GM19238 (cell line): ENCODE results near the gene TSPAN14.
"Not testable (repeated sequence)": the region's sequence is repeated elsewhere in the genome, so short reads cannot be mapped to it uniquely, and the experiment has no call there.

Source experiments
- DNase-seq: peaks from one replicate; pipeline ENCODE4 v3.0.0; 2011; ENCODE audit warnings: low spot score; ENCODE audit not compliant: insufficient read length

TSPAN14 gene, protein sequence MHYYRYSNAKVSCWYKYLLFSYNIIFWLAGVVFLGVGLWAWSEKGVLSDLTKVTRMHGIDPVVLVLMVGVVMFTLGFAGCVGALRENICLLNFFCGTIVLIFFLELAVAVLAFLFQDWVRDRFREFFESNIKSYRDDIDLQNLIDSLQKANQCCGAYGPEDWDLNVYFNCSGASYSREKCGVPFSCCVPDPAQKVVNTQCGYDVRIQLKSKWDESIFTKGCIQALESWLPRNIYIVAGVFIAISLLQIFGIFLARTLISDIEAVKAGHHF

DNA sequence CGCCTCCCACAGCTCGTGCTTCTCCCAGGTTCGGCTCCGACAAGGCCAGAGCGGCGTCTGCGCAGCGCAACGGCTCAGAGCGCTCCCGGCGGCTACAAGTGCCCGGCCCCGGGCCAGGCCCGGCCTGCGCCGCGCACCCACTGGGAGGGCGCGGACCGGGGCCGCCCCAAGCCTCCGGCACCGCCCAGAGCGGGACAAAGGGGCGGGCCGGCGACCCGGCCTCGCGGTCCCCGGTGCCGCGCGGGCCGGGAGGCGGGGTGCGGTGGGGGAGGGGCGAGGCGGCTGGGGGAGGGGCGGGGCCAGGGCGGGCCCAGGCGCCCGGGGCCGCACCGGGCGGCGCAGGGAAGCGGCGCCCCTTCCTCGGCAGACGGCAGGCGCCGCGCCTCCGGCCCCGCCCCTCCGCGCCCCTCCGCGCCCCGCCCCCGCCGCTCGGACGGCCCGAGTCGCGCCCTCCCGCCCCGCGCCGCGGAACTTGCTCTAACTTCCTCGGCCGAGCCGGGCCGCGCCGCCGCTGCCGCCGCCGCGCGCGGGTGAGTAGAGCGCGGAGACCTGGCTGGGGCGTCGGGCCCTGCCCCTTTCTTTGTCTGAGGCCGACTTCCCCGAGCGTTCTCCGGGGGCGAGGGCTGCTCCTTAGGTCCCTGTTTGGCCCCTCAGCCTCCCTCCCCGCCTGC, at the start of gene TSPAN14:
TSS of gene TSPAN14 (plus strand) at position 469 of the 671 bp plus-strand sequence. CDS start 34,924 bp downstream, outside the sequence.
- peak; percentile 88 for DNase-seq

DNA sequence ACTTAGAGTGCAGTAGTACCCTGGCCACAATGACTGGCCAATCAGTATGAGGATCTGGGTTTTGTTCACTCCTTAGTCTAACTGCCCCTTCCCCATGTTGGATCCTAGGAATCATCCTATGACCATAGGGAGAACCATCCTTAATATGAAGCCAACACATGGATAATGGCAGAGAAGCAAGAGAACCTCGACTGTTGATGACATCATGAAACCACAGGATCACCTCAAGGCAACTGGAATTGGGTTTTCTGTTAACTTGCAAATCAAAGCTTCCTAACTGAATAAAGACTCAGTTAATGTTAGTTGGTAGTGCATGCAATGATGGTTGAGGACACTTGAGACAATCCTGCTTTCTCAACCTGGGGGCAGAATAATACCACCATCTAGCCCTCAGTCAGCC, 49.1 kb upstream of the TSPAN14 start:
- no peak for DNase-seq

DNA sequence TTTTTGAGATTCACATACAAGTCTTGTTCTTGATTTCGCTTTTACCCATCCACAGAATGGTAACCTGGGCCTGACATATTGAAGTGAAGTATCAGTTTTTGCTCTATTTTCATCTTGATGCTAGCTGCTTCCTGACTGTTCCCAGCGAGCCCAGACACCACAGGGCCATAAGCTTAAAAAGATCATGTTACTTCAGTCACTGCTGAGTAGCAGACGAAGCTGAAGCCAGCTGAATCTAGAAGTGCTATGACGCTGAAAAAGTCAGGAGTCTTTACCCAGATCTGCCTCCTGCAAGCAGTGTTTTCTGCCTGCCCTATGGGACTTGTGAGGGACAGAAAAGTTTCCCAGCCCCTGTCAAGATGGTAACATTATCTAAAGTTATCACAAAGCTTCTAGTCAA, 48.5 kb upstream of the TSPAN14 start:
- DNase-seq, result no peak

DNA sequence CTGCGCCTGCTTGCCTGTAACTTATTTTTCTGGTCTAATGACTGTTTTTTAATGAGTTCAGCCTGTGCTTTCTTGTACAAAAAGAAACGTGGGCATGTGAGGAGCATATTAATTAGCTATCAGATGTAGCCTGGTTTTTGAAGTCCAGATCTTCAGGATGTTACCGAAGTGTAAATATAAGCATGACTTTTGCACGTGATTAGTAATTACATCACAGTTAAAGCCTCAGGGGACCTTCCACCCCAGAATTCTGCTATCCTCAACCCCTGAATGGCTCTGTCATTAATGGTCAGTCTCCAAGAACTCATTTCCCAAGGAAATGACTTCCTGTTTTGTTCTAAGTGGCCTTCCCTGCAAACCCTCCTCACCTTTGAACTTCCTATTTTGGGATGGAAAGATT, 47.9 kb upstream of the TSPAN14 start:
- no peak for DNase-seq

DNA sequence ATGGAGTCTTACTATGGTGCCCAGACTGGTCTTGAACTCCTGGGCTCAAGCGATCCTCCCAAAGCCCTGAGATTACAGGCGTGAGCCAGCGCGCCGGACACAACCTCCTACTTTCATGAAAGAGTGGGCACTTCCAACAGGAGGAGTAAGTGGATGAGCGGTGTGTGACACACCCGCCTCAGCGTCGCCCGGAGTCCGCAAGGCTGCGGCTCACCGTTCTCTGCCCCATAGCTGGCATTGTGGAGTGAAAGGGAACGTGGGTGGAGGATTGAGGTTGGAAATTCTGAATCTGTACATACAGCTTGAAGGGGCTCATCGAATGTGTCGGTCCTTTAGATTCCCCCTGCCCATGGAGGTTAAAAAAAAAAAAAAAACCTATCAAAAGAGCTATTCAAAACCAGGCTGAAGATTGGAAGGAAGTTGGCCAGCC, 46.3 kb upstream of the TSPAN14 start:
- DNase-seq, result no peak

DNA sequence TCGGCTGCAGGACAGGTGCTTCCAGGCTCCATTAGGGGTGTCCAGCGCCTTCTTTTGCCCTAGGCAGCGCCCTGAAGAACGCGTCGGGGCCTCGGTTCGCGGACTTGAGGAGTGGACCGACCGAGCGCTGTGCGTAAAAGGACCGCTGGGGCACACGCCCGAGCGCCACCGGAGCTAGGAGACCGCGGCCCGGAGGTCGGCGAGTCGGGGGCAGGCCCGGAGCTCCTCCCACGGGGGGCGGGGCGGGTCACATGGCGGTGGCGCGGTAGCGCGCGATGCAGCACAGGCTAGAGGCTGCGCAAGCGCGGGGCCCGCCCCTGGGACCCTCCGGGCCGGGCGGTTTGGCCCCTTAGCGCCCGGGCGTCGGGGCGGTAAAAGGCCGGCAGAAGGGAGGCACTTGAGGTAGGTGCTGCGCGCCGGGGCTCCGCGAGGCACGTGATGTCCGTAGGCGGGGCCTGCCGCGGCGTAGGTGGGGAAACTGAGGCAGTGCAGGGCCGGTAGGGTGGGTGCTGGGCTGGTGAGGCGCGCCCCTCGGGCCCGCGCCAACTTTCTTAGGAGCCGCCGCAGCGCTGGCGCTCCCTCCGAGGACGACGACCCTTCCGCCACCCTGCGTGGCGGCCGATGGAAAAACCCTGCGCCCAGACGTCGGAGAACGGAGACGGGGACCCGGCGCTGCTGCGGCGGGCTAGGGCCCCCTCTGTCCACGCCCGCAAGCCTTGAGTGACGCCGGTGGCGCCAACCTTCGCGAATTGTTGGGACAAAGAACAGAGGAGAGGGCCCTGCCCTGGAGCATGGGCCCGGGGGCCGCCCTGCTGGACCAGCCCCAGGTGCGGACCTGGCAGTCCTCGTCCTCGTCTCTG, 45.6 kb upstream of the TSPAN14 start, which contains the start of gene PRXL2A:
TSS of gene PRXL2A (plus strand) at position 310 of the 860 bp plus-strand sequence. CDS start 11,917 bp downstream, outside the sequence.
- DNase-seq, result peak; percentile 86

DNA sequence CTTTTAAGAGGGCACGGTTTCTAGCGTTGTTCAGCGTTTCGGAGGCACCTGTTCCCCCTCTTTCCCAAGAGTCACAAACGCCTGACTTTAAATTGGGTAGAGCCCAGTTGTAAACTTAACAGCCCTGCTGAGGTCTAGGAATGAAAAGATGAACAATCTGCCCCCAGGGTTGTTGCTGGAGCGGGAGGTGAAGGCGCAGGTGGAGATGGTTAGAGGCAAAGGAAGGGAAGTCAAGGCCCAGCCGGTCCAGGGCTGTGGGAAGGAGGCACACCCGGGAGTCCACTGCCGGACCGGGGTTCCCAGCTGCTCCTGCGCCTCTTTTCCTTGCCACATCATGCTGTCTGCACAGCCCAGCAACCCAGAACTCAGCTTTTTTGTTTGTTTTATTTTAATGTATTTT, 45.0 kb upstream of the TSPAN14 start:
- DNase-seq, result peak; percentile 8

DNA sequence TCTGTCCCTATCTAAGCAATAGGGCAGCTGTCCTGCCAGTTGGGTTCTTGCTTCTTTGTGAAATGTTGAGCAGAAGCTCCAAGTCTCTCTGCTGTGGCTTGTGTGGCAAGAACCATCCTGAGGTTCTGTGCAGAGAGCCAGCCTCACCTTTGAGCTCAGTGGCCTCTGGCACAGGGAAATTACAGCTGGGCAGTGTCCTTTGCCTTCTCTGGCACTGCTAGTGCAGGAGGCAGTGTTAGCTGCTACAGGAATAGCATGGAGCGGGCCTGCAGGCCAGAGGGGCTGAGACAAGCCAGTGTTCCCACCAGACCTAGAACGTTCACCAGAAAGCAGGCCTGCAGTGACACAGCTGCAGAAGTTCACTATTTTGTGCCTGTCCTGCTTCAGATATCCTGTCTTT, 44.0 kb upstream of the TSPAN14 start:
- DNase-seq, result no peak

DNA sequence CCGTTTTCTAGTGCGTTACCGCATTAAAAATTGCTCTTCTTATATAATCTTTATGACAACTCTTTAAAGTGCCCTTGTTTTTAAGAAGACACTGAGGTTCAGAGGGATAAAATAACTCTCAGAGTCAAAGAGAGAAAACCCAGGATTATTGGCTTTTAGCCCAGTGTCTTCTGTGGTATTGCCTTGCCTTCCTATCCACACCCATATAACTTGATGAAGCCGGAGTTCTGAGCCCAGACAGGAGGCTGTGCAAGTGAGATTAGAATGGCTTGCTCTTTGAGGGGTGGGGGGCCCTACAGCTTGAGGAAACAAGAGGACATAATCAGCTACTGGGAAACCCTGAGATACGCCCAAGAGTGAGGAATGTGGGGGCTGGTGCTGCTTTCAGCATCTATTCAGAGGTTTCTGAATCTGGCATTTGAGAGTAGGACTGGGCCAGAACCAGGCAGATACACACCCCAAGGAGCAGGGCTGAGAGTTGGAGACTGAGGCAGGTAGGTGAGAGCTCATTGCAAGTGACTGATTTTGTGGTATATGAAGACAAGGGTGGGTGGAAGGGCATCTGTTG, 43.4 kb upstream of the TSPAN14 start:
- DNase-seq, result no peak

DNA sequence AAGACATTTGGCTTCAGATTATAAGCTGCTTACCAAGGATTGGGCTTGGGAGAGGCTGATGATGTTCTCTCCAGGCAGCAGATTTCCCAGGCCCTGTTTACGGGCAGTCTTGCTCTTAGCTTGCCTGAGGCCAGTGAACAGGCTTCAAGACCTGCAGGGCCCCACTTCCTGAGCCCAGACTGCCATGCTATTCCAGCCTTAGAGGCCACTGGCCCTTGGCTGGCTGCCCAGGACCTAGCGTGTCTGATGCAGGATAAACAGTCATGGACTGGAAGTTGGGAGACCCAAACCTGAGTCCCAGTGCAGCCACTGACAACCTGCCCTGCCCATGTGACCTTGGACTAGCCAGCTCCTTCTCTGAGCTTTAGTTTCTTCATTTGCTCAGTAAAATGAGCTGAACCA, 42.8 kb upstream of the TSPAN14 start:
- no peak for DNase-seq

DNA sequence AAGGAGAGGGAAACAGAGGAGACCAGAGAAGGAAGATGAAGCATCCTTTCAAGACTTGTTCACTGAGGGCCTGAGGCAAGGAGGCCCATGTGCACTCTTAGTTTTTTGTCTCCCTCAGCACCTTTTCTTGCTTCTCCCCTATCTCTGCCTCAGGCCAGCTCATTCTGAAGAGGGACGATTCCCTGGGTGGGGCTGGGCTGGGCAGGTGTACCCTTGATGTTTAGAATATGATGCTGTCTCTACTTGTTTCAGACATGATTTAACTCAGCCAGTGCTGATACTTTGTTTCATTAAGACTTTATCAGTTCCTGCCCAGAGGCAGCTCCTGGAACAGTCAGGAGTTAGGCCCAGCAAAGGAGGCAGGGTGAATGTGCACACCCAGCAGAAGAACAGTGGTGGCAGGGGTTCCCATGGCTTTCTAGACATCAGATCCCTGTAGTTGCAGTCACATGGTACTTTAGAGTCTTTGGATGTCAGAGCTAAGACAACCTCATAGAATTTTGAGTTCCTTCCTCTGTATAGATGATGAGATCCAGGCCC, 42.4 kb upstream of the TSPAN14 start:
- no peak for DNase-seq

DNA sequence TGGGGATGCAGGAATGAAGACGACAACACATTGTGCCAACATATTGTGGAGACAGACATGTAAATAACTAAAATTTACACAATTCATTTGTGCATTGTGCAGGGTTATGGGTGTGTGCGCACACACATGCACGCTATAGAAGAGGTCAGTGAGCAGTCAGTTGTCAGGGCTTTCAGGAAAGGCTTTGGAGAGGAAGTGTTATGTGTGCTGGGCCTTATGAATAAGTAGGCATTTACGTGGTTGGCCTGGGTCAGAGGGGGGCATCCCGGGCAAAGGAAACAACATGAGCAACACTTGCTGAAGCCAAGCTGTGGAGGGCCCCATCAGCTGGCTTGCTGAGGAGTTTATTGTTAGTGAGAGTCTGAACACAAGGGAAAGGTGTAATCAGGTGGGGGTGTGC, 41.6 kb upstream of the TSPAN14 start:
- DNase-seq, result no peak

DNA sequence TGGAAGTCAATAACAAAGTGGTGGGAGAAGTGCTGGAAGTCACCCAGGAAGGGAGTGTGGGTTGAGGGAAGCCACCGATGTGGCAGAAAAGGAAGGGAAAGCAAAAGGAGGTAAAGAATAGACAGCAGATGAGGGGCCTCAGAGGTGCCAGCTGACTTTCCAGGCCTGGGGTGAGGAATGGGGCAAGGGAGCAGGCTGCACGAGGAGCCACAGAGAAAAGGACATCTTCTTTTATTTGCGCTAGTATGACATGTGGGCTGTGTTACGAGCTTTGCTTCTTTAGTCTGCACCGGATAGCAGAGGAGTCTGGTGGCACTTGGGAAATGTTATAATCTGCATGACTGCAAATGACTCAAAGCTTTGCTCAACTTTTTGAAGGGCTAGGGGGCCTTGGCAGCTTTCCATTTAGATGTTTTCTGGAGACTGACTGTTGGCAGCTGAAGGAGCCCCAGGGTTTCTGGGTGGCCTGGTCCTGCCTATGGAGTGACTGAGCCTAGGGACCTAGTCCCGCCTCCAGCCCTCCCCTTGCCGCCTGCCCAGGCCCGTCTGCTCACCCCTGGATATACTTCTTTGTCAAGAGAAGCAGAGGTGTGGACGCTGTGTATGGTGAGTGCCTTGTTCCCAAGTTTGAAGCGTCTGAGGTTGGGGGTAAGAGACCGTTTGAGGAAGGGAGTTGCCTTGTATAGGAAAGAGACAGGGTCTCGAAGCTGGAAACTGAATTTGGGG, 40.7 kb upstream of the TSPAN14 start:
- no peak for DNase-seq

DNA sequence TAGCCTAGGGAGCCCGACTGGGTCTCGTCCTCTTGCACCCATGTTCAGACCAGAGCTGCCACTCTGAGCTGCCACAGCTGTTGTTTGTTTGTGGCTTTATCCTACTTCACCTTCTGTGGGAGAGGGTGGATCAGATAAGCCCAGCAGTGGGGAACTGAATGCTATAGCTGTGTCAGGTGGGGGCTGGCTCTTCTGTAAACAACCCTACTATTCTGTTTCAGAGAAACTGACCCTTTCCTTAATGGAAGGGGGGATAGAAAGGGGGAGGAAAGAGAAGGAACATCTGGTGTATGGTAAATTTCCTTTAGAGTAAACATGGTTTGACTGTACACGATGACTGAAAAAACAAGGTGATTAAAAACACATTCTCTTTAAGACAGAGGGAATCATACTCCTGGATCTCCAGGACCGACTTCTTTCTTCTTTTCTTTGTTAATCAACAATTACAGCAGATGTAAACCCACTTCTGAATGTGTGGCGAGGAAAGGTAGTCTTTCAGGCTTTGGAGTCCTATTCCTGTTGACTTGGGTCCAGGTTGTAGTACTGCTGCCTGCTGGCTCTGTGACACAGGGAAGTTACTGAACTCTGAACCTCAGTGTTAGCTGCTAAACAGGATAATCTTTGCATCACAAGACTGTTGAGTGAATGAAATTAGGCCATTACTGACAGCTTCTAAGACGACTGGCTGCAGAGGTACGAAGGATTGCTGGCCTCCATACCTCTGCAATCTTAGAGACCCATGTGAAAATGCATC, 39.8 kb upstream of the TSPAN14 start:
- no peak for DNase-seq

DNA sequence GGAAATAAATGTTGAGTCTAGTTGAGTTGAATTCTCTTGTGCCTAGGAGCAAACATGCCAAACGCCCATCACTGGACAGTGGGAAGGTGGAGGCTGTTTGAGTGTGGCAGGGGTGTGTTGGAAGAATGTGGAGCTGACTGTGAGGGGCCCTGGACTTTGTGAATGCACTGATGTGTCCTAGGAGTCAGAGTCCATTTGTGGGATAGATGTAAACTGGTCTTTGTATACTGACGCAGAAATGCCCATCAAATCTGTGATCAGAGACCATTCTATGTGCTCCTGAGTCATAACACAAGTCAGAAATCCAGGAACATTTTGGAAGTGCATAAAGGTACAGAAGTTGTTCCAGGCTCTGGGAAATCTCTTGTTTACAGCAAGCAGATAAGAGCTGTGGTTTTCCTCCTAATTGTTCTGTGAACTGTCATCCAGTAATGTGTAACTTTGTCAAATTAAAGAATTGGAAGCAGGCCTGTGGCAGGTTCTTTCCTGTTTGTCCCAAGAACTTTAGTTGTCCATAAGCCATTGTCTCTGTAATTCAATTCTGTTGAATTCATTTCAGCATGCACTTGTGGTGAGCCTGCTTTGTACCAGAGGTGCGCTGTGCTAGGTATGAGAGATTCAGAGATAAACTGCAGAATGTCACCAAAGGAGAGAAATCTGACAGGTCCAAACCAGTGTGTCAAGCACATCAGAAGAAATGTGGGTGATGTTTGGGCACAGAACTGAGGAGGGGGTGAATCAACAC, 38.2 kb upstream of the TSPAN14 start:
- DNase-seq, result no peak

DNA sequence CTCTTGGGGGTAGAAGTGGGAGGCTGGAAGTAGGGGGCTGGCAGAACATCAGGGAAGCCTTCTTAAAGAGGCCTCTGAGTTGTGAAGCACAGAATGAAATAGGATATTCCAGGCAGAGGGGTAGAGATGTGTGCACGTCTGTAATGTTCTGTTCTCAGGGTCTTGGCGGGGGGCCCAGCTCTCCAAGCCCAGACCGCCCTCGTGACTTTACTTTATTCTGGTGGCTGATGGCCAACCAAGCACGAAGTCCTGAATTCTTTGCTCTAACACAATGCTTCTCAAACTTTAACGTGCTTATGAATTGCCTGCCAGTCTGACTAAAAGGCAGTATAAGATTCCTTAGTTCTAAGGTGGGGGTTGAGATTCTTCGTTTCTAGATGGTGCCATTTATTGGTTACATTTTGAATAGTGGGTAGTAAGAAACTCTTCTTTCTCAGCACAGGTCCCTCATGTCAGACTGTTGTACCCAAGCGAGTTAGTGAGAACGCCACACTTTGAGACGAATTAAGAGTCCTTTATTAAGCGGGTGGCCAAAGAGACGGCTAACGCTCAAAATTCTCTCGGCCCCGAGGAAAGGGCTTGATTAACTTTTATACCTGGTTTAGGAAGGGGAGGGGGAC, 37.5 kb upstream of the TSPAN14 start:
- no peak for DNase-seq

DNA sequence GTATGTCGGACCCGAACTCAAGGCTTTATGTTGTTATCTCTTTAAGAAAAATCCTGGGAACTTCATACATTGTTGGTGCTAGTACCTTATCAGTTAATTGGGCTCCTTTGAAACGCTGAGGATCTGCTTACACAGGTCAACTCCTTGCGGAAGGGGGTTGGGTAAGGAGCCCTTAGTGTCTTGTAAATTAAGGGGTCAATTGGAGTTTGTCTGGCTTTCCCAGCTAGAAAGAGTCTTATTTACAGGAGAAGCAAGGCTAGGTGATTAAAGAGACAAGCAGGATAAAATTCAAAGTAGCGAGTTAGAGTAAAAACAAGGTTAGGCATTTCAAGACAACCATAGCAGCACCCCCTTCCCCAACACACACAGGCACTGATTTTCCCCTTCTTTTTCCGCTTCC, 36.9 kb upstream of the TSPAN14 start:
- DNase-seq, result not testable (repeated sequence)

DNA sequence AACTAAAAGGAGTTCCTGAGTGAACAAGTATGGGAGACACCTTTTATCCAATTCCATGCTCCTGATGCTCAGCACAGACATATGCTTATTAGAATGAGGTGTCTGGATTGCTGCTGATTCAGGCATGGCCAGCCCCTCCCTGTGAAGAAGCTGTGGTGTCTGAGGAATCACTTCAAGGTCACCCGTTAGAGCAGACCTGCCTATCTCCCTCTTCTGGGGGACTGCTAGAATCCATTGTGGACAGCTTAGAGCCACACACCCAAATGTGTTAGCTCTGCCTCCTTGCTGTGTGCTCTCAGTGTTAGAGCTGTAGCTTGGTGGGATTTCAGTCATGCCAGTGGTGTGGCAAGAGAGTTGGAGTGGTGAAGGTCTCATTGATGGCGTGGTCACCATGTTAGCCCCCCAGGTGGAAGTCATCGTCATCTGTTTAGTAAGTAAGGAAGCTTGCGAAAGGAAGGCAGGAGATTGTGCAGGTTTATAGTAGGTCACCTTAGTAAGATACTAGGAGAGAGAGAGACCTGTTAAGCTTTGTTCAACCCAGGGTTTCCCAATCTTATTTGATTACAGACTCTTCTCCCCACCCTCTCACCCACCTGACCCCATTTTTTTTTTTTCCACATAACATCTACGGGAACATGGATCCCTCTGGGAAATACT, 32.9 kb upstream of the TSPAN14 start:
- no peak for DNase-seq
